Cardiac muscle cell (in vitro differentiated cells and primary cell): ENCODE measurements around the gene NLRC4. TPM values are rescaled to one million over a fixed set of nuclear protein-coding genes. Genes with fewer than 3 reads are reported as not detected.

Experiments used
- DNase-seq, 2 donors: peaks; one replicate each; pipeline versions ENCODE4 v3.0.0 to v3.0.0-alpha.2; 2010 to 2017; ENCODE audit warnings: low read depth in 1 of 2, low spot score in 1 of 2
- H3K27ac ChIP-seq: fragments of 200-600 bp; sonication (generic); 2 replicates; pipeline ENCODE4 v1.5.1; 2016
- H3K27me3 ChIP-seq: fragments of 200-600 bp; sonication (generic); 2 replicates; pipeline ENCODE4 v1.6.0; 2016; ENCODE audit warnings: control low read depth
- H3K36me3 ChIP-seq: fragments of 200-600 bp; sonication (generic); 2 replicates; pipeline ENCODE4 v1.5.1; 2016; ENCODE audit warnings: control low read depth
- H3K4me1 ChIP-seq: fragments of 200-600 bp; sonication (generic); 2 replicates; pipeline ENCODE4 v1.8.1; 2017; ENCODE audit warnings: low read depth, mild to moderate bottlenecking, mixed run types
- H3K4me3 ChIP-seq: fragments of 200-600 bp; sonication (generic); 2 replicates; pipeline ENCODE4 v1.5.1; 2016; ENCODE audit warnings: mild to moderate bottlenecking
- H3K9me3 ChIP-seq: fragments of 200-600 bp; sonication (generic); 2 replicates; pipeline ENCODE4 v1.5.1; 2017; ENCODE audit warnings: low read depth, mild to moderate bottlenecking, control low read depth
- polyA plus RNA-seq: library from polyadenylated mRNA; unstranded; fragments of >200 nt; fragmentation: Nextera tagmentation; extraction: Ambion mirVana; gene quantifications from 2 replicates; pipeline ENCODE4 v1.2.1, GENCODE V29; 2016
- total RNA-seq: library from RNA; depleted of rRNA; stranded (reverse); fragments of >200 nt; gene quantifications from 2 replicates; pipeline ENCODE4 v1.2.3, GENCODE V29; 2016
- TF ChIP-seq, protein P1 (sequence below): IDR thresholded peaks from 2 replicates; pipeline ENCODE4 v1.5.1; 2012; ENCODE audit warnings: low read depth, mild to moderate bottlenecking, low read length

NLRC4 gene
- total and polyA plus RNA-seq, 2 experiments from 2014 or later, result 0.64 TPM; not detected in 1

- no peak overlapping the region for H3K4me3 ChIP-seq
- TF ChIP-seq, protein P1, sequence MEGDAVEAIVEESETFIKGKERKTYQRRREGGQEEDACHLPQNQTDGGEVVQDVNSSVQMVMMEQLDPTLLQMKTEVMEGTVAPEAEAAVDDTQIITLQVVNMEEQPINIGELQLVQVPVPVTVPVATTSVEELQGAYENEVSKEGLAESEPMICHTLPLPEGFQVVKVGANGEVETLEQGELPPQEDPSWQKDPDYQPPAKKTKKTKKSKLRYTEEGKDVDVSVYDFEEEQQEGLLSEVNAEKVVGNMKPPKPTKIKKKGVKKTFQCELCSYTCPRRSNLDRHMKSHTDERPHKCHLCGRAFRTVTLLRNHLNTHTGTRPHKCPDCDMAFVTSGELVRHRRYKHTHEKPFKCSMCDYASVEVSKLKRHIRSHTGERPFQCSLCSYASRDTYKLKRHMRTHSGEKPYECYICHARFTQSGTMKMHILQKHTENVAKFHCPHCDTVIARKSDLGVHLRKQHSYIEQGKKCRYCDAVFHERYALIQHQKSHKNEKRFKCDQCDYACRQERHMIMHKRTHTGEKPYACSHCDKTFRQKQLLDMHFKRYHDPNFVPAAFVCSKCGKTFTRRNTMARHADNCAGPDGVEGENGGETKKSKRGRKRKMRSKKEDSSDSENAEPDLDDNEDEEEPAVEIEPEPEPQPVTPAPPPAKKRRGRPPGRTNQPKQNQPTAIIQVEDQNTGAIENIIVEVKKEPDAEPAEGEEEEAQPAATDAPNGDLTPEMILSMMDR, result no peak
- no peaks in the 10 kb centered on the region for H3K27me3 ChIP-seq
- peaks cover 17% of the 10 kb centered on the region for H3K36me3 ChIP-seq
- no peak overlapping the region for H3K27ac ChIP-seq
- H3K9me3 ChIP-seq, result no peaks in the 10 kb centered on the region
- no peaks in the 10 kb centered on the region for H3K4me1 ChIP-seq
- DNase-seq, result no peak
Measured at GRCh38 chr2:32192418-32192817, 72.3 kb downstream of the NLRC4 start.

DNA sequence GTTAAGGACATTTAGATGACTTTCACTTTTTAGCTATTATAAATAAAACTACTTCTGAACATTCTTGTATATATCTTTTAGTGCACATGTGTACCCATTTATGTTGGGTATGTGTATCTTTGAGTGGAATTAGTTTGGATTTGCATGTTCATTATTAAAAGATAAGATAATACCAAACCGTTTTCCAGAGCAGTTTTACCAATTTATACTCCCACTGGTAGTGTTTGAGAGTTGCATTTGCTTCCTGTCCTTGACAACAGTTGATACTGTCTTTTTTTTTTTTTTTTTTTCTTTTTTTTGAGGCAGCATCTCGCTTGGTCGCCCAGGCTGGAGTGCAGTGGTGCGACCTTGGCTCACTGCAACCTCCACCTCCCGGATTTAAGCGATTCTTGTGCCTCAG lies 75.7 kb downstream of the NLRC4 start:
- no peak for DNase-seq
- H3K4me3 ChIP-seq, result no peak overlapping the region
- no peak overlapping the region for H3K27ac ChIP-seq
- H3K27me3 ChIP-seq, result no peaks in the 10 kb centered on the region
- no peaks in the 10 kb centered on the region for H3K9me3 ChIP-seq
- H3K4me1 ChIP-seq, result no peaks in the 10 kb centered on the region
- TF ChIP-seq, protein P1, result no peak
- H3K36me3 ChIP-seq, result peaks cover 20% of the 10 kb centered on the region

DNA sequence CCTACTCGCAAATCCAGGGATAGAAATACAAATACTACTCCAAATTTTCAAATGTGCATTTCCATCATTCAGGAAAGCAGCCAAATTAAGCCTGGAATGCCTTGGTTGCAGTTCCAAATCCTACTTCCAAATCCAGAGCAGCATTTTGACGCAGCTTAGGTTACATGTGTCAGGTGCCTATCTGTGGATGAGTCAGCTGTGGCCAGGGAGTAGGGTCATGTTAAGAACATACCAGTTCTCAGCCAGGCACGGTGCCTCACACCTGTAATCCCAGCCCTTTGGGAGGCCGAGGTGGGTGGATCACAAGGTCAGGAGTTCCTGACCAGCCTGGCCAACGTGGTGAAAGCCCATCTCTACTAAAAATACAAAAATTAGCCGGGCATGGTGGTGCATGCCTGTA lies 82.0 kb downstream of the NLRC4 start:
- H3K4me1 ChIP-seq, result no peaks in the 10 kb centered on the region
- no peaks in the 10 kb centered on the region for H3K27me3 ChIP-seq
- DNase-seq, result no peak
- no peaks in the 10 kb centered on the region for H3K9me3 ChIP-seq
- peaks cover 12% of the 10 kb centered on the region for H3K36me3 ChIP-seq
- TF ChIP-seq, protein P1, result no peak
- no peak overlapping the region for H3K4me3 ChIP-seq
- H3K27ac ChIP-seq, result no peak overlapping the region

Other genes starting within 250 kb of the NLRC4 start
- 43.0 and 56.2 TPM in 2 replicates for gene DPY30, start 225.1 kb downstream of the NLRC4 start, total RNA-seq
- 143 and 169 TPM in 2 replicates for gene DPY30, start 225.1 kb downstream of the NLRC4 start, polyA plus RNA-seq
- 21.8 and 23.0 TPM in 2 replicates for gene SPAST, start 201.3 kb downstream of the NLRC4 start, total RNA-seq
- 10.9 and 12.7 TPM in 2 replicates for gene SPAST, start 201.3 kb downstream of the NLRC4 start, polyA plus RNA-seq
- 12.6 and 13.3 TPM in 2 replicates for gene SLC30A6, start 99.0 kb downstream of the NLRC4 start, total RNA-seq
- gene SLC30A6, start 99.0 kb downstream of the NLRC4 start, polyA plus RNA-seq, result 11.8 and 19.0 TPM in 2 replicates
- gene YIPF4, start 13.0 kb upstream of the NLRC4 start, total RNA-seq, result 8.8 and 9.6 TPM in 2 replicates
- gene YIPF4, start 13.0 kb upstream of the NLRC4 start, polyA plus RNA-seq, result 68.8 and 85.2 TPM in 2 replicates
- gene BIRC6, start 92.1 kb upstream of the NLRC4 start, total RNA-seq, result 68.3 and 89.9 TPM in 2 replicates
- 22.9 and 25.0 TPM in 2 replicates for gene BIRC6, start 92.1 kb upstream of the NLRC4 start, polyA plus RNA-seq